ENCODE measurements around the gene MAFB.
"Not testable (repeated sequence)": the region's sequence is repeated elsewhere in the genome, so short reads cannot be mapped to it uniquely, and the experiment has no call there.

MAFB gene

DNA sequence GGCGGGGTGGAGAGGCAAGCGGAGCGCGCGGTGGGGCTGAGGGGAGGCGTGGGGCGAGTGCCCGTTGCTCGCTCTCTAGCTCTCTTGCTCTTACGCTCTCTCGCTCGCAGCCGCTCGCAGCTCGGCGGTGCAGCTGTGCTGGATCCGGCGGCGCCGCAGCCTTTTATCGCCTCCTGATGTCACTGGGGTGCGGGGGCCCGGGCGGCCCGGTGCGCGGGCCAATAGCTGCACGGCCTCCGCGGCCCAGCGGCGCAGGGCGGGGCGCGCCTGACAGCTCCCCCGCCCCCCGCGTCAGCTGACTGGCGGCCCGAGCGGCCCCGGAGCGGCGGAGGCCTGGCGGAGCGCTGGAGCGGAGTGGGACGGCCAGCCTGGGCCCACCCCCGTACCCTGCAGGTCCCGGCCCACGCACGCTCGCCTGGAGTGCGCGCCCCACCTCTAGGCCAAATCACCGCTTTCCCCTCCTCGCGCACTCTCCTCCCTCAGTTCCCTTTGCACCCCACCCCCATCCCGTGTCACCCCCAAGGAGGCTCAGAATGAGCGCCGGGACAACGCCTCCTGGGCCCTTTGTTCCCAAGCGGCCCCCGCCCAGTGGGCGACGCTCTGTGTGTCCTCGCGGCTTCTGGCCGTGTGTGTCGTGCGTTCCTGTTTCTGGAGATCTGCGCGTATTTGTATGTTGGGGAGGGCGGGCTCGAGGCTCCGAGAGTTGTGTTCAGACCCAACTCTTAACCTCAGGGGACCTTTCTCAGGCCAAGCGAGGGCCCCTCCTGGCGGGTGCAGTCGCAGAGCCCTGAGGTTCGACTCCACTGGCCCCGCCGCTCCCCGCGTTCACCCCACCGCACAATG is at the start of gene MAFB:
MAFB (minus strand) TSS at position 137 of the 843 bp plus-strand sequence. CDS start 386 bp downstream, outside the sequence.
- H3K4me3 ChIP-seq (ENCODE audit: control insufficient read depth, low read depth, low read length) = peak within 1 kb of the TSS; percentile 50
- TF ChIP-seq, protein P1, sequence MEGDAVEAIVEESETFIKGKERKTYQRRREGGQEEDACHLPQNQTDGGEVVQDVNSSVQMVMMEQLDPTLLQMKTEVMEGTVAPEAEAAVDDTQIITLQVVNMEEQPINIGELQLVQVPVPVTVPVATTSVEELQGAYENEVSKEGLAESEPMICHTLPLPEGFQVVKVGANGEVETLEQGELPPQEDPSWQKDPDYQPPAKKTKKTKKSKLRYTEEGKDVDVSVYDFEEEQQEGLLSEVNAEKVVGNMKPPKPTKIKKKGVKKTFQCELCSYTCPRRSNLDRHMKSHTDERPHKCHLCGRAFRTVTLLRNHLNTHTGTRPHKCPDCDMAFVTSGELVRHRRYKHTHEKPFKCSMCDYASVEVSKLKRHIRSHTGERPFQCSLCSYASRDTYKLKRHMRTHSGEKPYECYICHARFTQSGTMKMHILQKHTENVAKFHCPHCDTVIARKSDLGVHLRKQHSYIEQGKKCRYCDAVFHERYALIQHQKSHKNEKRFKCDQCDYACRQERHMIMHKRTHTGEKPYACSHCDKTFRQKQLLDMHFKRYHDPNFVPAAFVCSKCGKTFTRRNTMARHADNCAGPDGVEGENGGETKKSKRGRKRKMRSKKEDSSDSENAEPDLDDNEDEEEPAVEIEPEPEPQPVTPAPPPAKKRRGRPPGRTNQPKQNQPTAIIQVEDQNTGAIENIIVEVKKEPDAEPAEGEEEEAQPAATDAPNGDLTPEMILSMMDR (conservative IDR thresholded peaks at IDR 0.05; ENCODE audit: control insufficient read depth, insufficient read depth, low read depth, low read length) = no peak
- DNase-seq (ENCODE audit: low read depth) = peak; percentile 82

DNA sequence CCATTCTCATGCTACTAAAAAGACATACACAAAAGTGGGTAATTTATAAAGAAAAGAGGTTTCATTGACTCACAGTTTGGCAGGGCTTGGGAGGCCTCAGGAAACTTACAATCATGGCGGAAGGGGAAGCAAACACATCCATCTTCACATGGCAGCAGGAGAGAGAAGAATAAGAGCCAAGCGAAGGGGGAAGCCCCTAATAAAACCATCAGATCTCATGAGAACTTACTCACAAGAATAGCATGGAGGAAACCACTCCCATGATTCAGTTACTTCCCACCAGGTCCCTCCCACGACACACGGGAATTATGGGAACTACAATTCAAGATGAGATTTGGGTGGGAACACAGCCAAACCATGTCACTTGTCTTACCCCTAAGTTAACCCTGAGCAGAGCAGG is 47.4 kb upstream of the MAFB start:
- not testable (repeated sequence) for H3K4me3 ChIP-seq (ENCODE audit: control insufficient read depth, low read depth, low read length); DNase-seq (ENCODE audit: low read depth)

DNA sequence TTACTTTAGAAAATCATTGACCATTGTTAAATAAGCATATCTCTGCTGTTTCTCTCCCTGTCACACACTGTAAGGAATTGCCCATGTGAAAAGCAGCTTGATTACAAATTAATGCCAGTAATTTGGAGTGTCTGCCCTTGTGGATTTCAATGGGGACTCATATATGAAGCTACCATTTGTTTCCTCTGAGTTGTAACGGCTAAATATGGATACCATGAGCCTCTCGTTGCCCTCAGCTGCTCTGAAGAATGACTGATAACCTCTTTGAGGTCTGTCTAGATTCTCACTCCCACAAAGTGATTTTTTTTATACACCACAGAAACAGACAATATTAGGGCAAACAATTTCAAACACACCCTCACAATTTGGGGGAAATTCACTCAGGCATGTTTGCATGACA is 40.0 kb upstream of the MAFB start:
- TF ChIP-seq, protein P1 (conservative IDR thresholded peaks at IDR 0.05; ENCODE audit: control insufficient read depth, insufficient read depth, low read depth, low read length) = no peak
- H3K4me3 ChIP-seq (ENCODE audit: control insufficient read depth, low read depth, low read length) = no peak overlapping the region
- DNase-seq (ENCODE audit: low read depth) = no peak

DNA sequence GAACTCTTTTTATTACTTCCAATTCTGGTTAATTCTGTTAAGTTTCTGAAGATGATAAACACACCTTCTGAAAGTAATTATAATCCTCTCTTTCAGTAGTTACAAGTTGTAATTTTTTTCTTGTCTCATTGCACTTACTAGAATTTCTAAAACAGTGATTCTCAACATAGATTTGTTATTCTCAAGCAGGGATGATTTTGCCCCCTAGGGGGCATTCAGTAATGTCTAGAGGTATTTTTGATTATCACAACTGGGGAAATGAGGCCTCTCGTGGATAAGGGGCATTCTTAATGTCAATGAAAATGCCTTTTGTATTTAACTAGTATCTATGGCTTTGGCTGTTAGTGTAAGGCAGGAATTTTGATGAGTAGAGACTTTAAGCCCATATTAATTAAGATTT is 39.4 kb upstream of the MAFB start:
- TF ChIP-seq, protein P1 (conservative IDR thresholded peaks at IDR 0.05; ENCODE audit: control insufficient read depth, insufficient read depth, low read depth, low read length) = peak; percentile 46
- no peak for DNase-seq (ENCODE audit: low read depth)
- no peak overlapping the region for H3K4me3 ChIP-seq (ENCODE audit: control insufficient read depth, low read depth, low read length)

DNA sequence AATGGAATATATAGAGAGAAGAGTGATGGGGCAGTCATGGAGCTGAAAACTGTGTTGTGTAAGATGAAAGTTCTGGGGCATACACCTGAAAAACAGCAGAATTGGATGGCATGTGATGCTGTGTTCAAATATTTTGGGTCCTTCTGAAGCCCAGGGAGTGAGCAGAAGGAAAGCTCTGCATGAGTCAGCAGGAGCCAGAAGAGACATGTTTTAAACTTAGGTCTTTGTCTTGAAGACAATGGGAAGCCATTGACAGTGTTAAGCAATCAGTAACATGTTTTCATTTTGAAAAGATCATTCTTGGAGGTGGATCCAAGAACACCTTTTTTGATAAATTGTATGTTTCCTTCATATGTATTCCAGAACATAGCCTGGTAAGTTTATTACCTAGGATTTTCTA is 38.9 kb upstream of the MAFB start:
- no peak overlapping the region for H3K4me3 ChIP-seq (ENCODE audit: control insufficient read depth, low read depth, low read length)
- no peak for DNase-seq (ENCODE audit: low read depth)
- TF ChIP-seq, protein P1 (conservative IDR thresholded peaks at IDR 0.05; ENCODE audit: control insufficient read depth, insufficient read depth, low read depth, low read length) = no peak

DNA sequence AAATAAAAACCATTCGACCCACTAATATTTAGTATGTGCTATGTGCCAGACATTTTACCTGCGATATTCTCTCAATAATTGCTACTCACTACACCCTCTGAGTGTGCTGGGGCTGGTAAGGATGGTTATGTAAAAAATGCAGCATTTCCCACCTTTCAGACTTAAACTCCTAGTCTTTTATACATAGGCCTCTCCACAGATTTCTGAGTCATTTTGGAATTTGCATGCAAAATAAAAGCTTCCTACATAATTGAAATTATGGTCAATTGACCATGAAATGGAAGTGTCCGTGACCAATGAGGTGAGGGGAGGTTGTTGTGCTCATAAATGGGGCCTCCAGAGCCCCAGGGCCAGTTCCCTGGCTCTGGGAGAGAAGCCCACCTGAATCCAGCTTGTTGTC is 37.7 kb upstream of the MAFB start:
- no peak overlapping the region for H3K4me3 ChIP-seq (ENCODE audit: control insufficient read depth, low read depth, low read length)
- no peak for DNase-seq (ENCODE audit: low read depth)
- TF ChIP-seq, protein P1 (conservative IDR thresholded peaks at IDR 0.05; ENCODE audit: control insufficient read depth, insufficient read depth, low read depth, low read length) = no peak

DNA sequence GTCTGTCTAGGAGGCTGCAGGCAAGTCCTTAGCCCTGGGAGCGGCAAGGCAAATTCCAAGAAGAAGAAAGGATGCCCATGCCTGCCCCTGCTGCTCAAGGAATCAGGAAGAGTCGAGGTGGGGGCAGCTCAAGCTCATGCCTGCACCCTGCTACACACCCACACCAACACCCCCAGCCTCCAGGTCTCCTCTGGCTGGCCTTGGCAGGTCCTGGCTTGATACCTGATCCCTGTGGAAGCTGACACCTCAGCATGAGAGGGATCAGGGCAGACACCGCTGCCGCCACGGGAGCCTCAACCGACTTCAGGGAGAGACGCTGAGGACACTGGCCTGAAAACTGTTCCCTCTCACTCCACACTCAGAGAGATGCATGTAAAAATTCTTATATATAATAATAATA is 35.5 kb upstream of the MAFB start:
- no peak for DNase-seq (ENCODE audit: low read depth)
- no peak overlapping the region for H3K4me3 ChIP-seq (ENCODE audit: control insufficient read depth, low read depth, low read length)
- TF ChIP-seq, protein P1 (conservative IDR thresholded peaks at IDR 0.05; ENCODE audit: control insufficient read depth, insufficient read depth, low read depth, low read length) = no peak
